Neural cell (in vitro differentiated cells): ENCODE data around the gene HLF. TPM values are rescaled to one million over a fixed set of nuclear protein-coding genes. Genes with fewer than 3 reads are reported as not detected.

Experiments
- H2AFZ ChIP-seq: fragments of 200-600, 300-800 bp; sonication (generic), shearing (Covaris generic); 2 replicates; pipeline ENCODE4 v1.6.0; 2014; ENCODE audit warnings: low read depth, mild to moderate bottlenecking, antibody characterized with exemption, low read length, moderate library complexity
- H3F3A ChIP-seq: fragments of 200-600 bp; shearing (Covaris generic); 2 replicates; pipeline ENCODE4 v1.6.1; 2016; ENCODE audit warnings: mild to moderate bottlenecking, moderate library complexity, mixed read lengths, antibody characterized with exemption, low read length; ENCODE audit not compliant: insufficient read depth, poor library complexity, severe bottlenecking
- H3K27ac ChIP-seq: fragments of 200-600, 300-800 bp; sonication (generic), shearing (Covaris generic); 2 replicates; pipeline ENCODE4 v1.5.1; 2014; ENCODE audit warnings: mild to moderate bottlenecking, low read length, moderate library complexity
- H3K27me3 ChIP-seq: fragments of 300-800, 200-600 bp; sonication (generic), shearing (Covaris generic); 2 replicates; pipeline ENCODE4 v1.6.0; 2014; ENCODE audit warnings: mild to moderate bottlenecking, low read depth, low read length, moderate library complexity; ENCODE audit not compliant: insufficient read depth
- H3K36me3 ChIP-seq: fragments of 300-800, 200-600 bp; sonication (generic), shearing (Covaris generic); 2 replicates; pipeline ENCODE4 v1.5.1; 2014; ENCODE audit warnings: mild to moderate bottlenecking, antibody characterized with exemption, low read length, moderate library complexity; ENCODE audit not compliant: insufficient read depth
- H3K4me2 ChIP-seq: fragments of 300-800, 200-600 bp; sonication (generic), shearing (Covaris generic); 2 replicates; pipeline ENCODE4 v1.6.0; 2014; ENCODE audit warnings: mild to moderate bottlenecking, low read length
- H3K4me3 ChIP-seq: fragments of 300-800, 200-600 bp; sonication (generic), shearing (Covaris generic); 2 replicates; pipeline ENCODE4 v1.5.1; 2014; ENCODE audit warnings: mild to moderate bottlenecking, low read length, moderate library complexity
- H3K79me2 ChIP-seq: fragments of 200-600 bp; shearing (Covaris generic); replicated peaks from 2 replicates; pipeline ENCODE4 v1.6.0; 2014; ENCODE audit warnings: mild to moderate bottlenecking, low read length, moderate library complexity; ENCODE audit not compliant: insufficient read depth
- H3K9ac ChIP-seq: fragments of 300-800, 200-600 bp; sonication (generic), shearing (Covaris generic); 2 replicates; pipeline ENCODE4 v1.6.1; 2016; ENCODE audit warnings: mild to moderate bottlenecking, low read length, mixed read lengths
- H3K9me2 ChIP-seq: fragments of 200-600 bp; shearing (Covaris generic); 2 replicates; pipeline ENCODE4 v1.6.1; 2016; ENCODE audit warnings: mild to moderate bottlenecking, low read length, mixed read lengths; ENCODE audit not compliant: insufficient read depth
- H3K9me3 ChIP-seq: fragments of 200-600, 300-800 bp; sonication (generic), shearing (Covaris generic); 2 replicates; pipeline ENCODE4 v1.6.1; 2016; ENCODE audit warnings: mild to moderate bottlenecking, mixed run types, low read length, moderate library complexity, mixed read lengths
- H4K20me1 ChIP-seq: fragments of 200-600 bp; shearing (Covaris generic); 2 replicates; pipeline ENCODE4 v1.6.1; 2016; ENCODE audit warnings: mild to moderate bottlenecking, mixed run types; ENCODE audit not compliant: insufficient read depth
- EP300 ChIP-seq: fragments of 450-650 bp; conservative IDR thresholded peaks from 2 replicates; pipeline ENCODE4 v1.6.1; 2014; ENCODE audit warnings: antibody characterized with exemption, mild to moderate bottlenecking, moderate library complexity; ENCODE audit not compliant: poor library complexity, severe bottlenecking
- EZH2 ChIP-seq: fragments of 200-600, 300-800 bp; shearing (Covaris generic), sonication (generic); IDR thresholded peaks from 2 replicates; pipeline ENCODE4 v1.6.1; 2014; ENCODE audit warnings: antibody characterized with exemption, low read length, borderline replicate concordance, mild to moderate bottlenecking; ENCODE audit not compliant: insufficient read depth, poor library complexity, severe bottlenecking
- MXI1 ChIP-seq: fragments of 450-650 bp; conservative IDR thresholded peaks from 2 replicates; pipeline ENCODE4 v1.6.1; 2014; ENCODE audit warnings: antibody characterized with exemption, mild to moderate bottlenecking; ENCODE audit not compliant: poor library complexity, severe bottlenecking
- POLR2AphosphoS5 ChIP-seq: IDR thresholded peaks from 2 replicates; pipeline ENCODE4 v1.6.1; 2012
- RAD21 ChIP-seq: fragments of 450-650 bp; conservative IDR thresholded peaks from 2 replicates; pipeline ENCODE4 v1.6.1; 2014; ENCODE audit warnings: antibody characterized with exemption, mild to moderate bottlenecking, moderate library complexity
- SMC3 ChIP-seq: fragments of 450-650 bp; conservative IDR thresholded peaks from 2 replicates; pipeline ENCODE4 v1.6.1; 2014; ENCODE audit warnings: antibody characterized with exemption, mild to moderate bottlenecking, moderate library complexity; ENCODE audit not compliant: poor library complexity
- TAF1 ChIP-seq: IDR thresholded peaks from 2 replicates; pipeline ENCODE4 v1.6.1; 2012; ENCODE audit warnings: low read depth
- polyA plus RNA-seq: library from polyadenylated mRNA; depleted of rRNA; stranded (reverse); fragments of >200 nt; gene quantifications from 2 replicates; pipeline ENCODE4 v1.2.3, GENCODE V29; 2014
- TF ChIP-seq, protein P1 (sequence below): IDR thresholded peaks from 2 replicates; pipeline ENCODE4 v1.6.1; 2012; ENCODE audit warnings: borderline replicate concordance
- TF ChIP-seq, protein P2 (sequence below): fragments of 450-650 bp; IDR thresholded peaks from 2 replicates; pipeline ENCODE4 v1.5.1; 2014; ENCODE audit warnings: antibody characterized with exemption, mild to moderate bottlenecking, moderate library complexity; ENCODE audit not compliant: poor library complexity, severe bottlenecking

Gene HLF
- polyA plus RNA-seq, 1 donor from 2014 or later, result 0.71 TPM

DNA sequence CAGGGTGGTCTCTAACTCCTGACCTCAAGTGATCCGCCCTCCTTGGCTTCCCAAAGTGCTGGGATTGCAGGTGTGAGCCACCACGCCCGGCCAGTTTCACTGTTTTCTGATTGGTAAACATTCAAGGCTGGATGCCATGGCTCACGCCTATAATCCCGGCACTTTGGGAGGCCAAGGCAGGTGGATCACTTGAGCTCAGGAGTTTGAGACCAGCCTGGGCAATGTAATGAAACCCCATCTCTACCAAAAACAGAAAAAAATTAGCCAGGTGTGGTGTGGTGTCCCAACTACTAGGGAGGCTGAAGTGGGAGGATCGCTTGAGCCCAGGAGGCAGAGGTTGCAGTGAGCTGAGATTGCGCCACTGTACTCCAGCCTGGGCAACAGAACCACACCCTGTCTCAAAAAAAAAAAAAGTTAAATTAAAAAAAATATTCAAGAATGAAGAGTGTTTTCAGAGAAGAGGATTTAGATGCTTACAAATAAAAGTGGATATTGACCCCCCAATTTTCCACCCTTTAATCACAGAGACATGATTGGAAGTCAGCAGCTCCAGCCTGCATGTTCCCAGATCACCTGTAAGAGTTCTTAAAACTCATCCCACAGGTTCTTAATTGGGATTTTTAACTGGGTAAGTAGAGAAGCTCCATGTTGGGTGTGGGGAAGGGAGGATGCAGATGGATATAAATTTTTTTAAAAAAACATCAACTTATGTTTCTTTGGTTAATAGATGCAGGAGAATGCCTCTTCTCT lies 23.8 kb downstream of the HLF start:
- Histone ChIP-seq H3K27me3 (no peaks in the 10 kb centered on the region), H3F3A (no peaks in the 10 kb centered on the region), H3K36me3 (no peaks in the 10 kb centered on the region), H3K9me2 (no peaks in the 10 kb centered on the region), H3K4me2 (no peak overlapping the region), H3K27ac (no peak overlapping the region), H3K4me3 (no peak overlapping the region), H3K9me3 (no peaks in the 10 kb centered on the region), H3K9ac (no peak overlapping the region), H3K79me2 (no peaks in the 10 kb centered on the region), H2AFZ (no peak overlapping the region), H4K20me1 (no peaks in the 10 kb centered on the region)
- TF ChIP-seq RAD21 (no peak), MXI1 (no peak), TAF1 (no peak), SMC3 (no peak), EZH2 (no peak), POLR2AphosphoS5 (no peak), EP300 (no peak)
- TF ChIP-seq, protein P1, sequence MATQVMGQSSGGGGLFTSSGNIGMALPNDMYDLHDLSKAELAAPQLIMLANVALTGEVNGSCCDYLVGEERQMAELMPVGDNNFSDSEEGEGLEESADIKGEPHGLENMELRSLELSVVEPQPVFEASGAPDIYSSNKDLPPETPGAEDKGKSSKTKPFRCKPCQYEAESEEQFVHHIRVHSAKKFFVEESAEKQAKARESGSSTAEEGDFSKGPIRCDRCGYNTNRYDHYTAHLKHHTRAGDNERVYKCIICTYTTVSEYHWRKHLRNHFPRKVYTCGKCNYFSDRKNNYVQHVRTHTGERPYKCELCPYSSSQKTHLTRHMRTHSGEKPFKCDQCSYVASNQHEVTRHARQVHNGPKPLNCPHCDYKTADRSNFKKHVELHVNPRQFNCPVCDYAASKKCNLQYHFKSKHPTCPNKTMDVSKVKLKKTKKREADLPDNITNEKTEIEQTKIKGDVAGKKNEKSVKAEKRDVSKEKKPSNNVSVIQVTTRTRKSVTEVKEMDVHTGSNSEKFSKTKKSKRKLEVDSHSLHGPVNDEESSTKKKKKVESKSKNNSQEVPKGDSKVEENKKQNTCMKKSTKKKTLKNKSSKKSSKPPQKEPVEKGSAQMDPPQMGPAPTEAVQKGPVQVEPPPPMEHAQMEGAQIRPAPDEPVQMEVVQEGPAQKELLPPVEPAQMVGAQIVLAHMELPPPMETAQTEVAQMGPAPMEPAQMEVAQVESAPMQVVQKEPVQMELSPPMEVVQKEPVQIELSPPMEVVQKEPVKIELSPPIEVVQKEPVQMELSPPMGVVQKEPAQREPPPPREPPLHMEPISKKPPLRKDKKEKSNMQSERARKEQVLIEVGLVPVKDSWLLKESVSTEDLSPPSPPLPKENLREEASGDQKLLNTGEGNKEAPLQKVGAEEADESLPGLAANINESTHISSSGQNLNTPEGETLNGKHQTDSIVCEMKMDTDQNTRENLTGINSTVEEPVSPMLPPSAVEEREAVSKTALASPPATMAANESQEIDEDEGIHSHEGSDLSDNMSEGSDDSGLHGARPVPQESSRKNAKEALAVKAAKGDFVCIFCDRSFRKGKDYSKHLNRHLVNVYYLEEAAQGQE, result no peak
- TF ChIP-seq, protein P2, sequence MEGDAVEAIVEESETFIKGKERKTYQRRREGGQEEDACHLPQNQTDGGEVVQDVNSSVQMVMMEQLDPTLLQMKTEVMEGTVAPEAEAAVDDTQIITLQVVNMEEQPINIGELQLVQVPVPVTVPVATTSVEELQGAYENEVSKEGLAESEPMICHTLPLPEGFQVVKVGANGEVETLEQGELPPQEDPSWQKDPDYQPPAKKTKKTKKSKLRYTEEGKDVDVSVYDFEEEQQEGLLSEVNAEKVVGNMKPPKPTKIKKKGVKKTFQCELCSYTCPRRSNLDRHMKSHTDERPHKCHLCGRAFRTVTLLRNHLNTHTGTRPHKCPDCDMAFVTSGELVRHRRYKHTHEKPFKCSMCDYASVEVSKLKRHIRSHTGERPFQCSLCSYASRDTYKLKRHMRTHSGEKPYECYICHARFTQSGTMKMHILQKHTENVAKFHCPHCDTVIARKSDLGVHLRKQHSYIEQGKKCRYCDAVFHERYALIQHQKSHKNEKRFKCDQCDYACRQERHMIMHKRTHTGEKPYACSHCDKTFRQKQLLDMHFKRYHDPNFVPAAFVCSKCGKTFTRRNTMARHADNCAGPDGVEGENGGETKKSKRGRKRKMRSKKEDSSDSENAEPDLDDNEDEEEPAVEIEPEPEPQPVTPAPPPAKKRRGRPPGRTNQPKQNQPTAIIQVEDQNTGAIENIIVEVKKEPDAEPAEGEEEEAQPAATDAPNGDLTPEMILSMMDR, result no peak

DNA sequence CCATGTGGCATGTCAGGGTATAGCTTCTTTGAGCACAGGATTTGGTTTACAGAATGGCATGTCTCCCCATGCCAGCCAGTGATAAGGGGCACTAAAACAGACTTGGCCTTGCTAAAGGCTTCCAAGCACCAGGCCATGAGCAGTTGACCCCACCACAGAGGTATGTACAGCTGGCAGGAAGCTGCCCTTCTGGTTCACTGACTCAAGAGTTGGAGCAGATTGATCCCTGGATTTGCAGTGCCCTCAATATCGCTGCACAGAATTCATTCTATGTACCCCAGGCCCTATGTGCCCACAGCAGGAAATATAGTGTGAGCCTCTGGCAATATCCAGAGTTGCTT lies 24.3 kb downstream of the HLF start:
- H3K79me2 ChIP-seq, result no peaks in the 10 kb centered on the region
- no peaks in the 10 kb centered on the region for H3K36me3 ChIP-seq
- H3K9ac ChIP-seq, result no peak overlapping the region
- no peak overlapping the region for H3K4me3 ChIP-seq
- H3K27ac ChIP-seq, result no peak overlapping the region
- no peaks in the 10 kb centered on the region for H3F3A ChIP-seq
- H3K4me2 ChIP-seq, result no peak overlapping the region
- no peak overlapping the region for H2AFZ ChIP-seq
- no peaks in the 10 kb centered on the region for H3K9me2 ChIP-seq
- H4K20me1 ChIP-seq, result no peaks in the 10 kb centered on the region
- H3K9me3 ChIP-seq, result no peaks in the 10 kb centered on the region
- H3K27me3 ChIP-seq, result no peaks in the 10 kb centered on the region
- TF ChIP-seq TAF1 (no peak), EZH2 (no peak), MXI1 (no peak)
- TF ChIP-seq, protein P1, result no peak
